WI38 (cell line): ENCODE measurements around the gene ATP11A.

Experiments used
- H3K4me3 ChIP-seq: 2 replicates; pipeline ENCODE4 v1.5.1; 2011; ENCODE audit warnings: low read depth, mild to moderate bottlenecking, control low read depth, low read length
- CTCF ChIP-seq: IDR thresholded peaks from 2 replicates; pipeline ENCODE4 v1.5.1; 2012; ENCODE audit warnings: low read depth, mild to moderate bottlenecking, control low read depth, low read length

Gene ATP11A

GRCh38 chr13:112718318-112718717, 28.5 kb downstream of the ATP11A start:
- TF ChIP-seq CTCF = no peak
- H3K4me3 ChIP-seq = no peak overlapping the region

GRCh38 chr13:112719016-112719415, 29.2 kb downstream of the ATP11A start:
- TF ChIP-seq CTCF = no peak
- no peak overlapping the region for H3K4me3 ChIP-seq

- TF ChIP-seq CTCF = no peak
Measured at GRCh38 chr13:112719556-112719955, 29.7 kb downstream of the ATP11A start.

GRCh38 chr13:112720251-112720650, 30.4 kb downstream of the ATP11A start:
- H3K4me3 ChIP-seq = no peak overlapping the region
- no peak for TF ChIP-seq CTCF

More at GRCh38 chr13:112719556-112719955, 29.7 kb downstream of the ATP11A start:
- H3K4me3 ChIP-seq = no peak overlapping the region

- H3K4me3 ChIP-seq = no peak overlapping the region
- no peak for TF ChIP-seq CTCF
Measured at GRCh38 chr13:112720814-112721197, 31.0 kb downstream of the ATP11A start.

- no peak for TF ChIP-seq CTCF
- H3K4me3 ChIP-seq = no peak overlapping the region
Measured at GRCh38 chr13:112721198-112722104, 31.6 kb downstream of the ATP11A start.
